ENCODE data around the gene RPS21. TPM values are rescaled to one million over a fixed set of nuclear protein-coding genes. Genes with fewer than 3 reads are reported as not detected.

Gene RPS21
- polyA plus RNA-seq, 1 of the 3 experiments (the other 2 are of a cell fraction) = 16,625 TPM

DNA sequence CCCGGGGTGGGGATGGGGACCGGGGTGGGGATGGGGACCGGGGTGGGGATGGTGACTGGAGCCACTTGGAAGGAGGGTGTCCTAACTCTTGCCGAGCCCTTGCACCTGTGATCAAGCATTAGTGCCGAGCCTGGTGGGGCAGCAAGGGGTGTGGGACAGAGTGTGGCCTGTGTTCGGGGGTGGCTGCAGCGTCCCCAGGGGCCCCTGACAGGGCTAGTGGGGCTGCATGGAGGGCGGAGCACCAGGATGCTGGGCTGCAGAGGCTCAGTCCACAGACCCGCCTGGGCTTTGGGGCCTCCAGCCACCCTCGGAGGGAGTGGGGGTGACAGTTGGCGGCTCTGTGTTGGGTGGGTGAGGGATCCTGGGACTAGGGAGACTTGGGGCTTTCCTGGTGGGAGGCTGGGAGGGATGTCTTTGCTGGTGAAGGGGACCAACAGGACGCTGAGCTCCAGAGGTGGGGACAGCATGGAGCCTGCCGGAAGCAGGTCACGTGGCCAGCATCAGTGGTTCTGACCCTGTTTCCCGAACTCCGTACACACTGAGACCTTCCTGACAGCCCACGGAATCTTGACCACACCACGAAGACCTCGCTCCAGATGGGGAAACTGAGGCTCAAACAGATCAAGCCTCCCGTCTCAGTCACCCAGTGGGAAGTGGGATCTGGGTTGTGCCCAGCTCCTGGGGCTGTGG is 35.9 kb downstream of the RPS21 start:
- Histone ChIP-seq H3K4me1 (ENCODE audit: control insufficient read depth in 1 of 2, insufficient read depth in 2 of 2, low read depth in 1 of 2, low read length in 1 of 2) (no peaks in the 10 kb centered on the region), H3K27me3 (ENCODE audit: insufficient read depth) (no peaks in the 10 kb centered on the region), H3F3A (replicated peaks; ENCODE audit: insufficient read depth) (no peaks in the 10 kb centered on the region), H3K79me2 (ENCODE audit: insufficient read depth) (no peaks in the 10 kb centered on the region), H3K4me3 (ENCODE audit: low read depth in 2 of 2, low read length in 1 of 2) (no peak overlapping the region), H3K9ac (no peak overlapping the region), H3K9me2 (no peaks in the 10 kb centered on the region), H3K9me3 (no peaks in the 10 kb centered on the region), H3K27ac (ENCODE audit: low read depth in 2 of 2, low read length in 1 of 2) (no peak overlapping the region), H3K36me3 (replicated peaks in 1 of 2; ENCODE audit: control insufficient read depth in 1 of 2, insufficient read depth in 2 of 2, low read length in 1 of 2) (no peaks in the 10 kb centered on the region), H3K4me2 (no peak overlapping the region), H4K20me1 (ENCODE audit: insufficient read depth) (no peaks in the 10 kb centered on the region), H2AFZ (ENCODE audit: low read depth) (no peak overlapping the region)
- no peak for DNase-seq
- ChIA-PET POLR2A (no interaction called here), CTCF (interaction anchor here (1.0 kb wide), 1 partner anchor 195 kb away, joined by 3 read pairs; no protein-coding TSS in a partner anchor)
- TF ChIP-seq JUND (IDR thresholded peaks at IDR 0.05) = no peak
- no peak for TF ChIP-seq NFIC (IDR thresholded peaks at IDR 0.05; ENCODE audit: borderline replicate concordance)
- TF ChIP-seq POLR2AphosphoS5 (IDR thresholded peaks at IDR 0.05; ENCODE audit: low read depth, low read length) = no peak
- no peak for TF ChIP-seq CTCF (IDR thresholded peaks at IDR 0.05)
- TF ChIP-seq USF2 (IDR thresholded peaks at IDR 0.05; ENCODE audit: borderline replicate concordance, low read depth, low read length) = no peak
- TF ChIP-seq MXI1 (IDR thresholded peaks at IDR 0.05; ENCODE audit: low read depth, low read length) = no peak
- TF ChIP-seq ELF1 (IDR thresholded peaks at IDR 0.05) = no peak
- TF ChIP-seq MAX (IDR thresholded peaks at IDR 0.05; ENCODE audit: low read depth) = no peak
- no peak for TF ChIP-seq GABPA (IDR thresholded peaks at IDR 0.05; ENCODE audit: low read depth)
- TF ChIP-seq YY1 (IDR thresholded peaks at IDR 0.05; ENCODE audit: low read depth) = no peak
- TF ChIP-seq RCOR1 (IDR thresholded peaks at IDR 0.05; ENCODE audit: low read length) = no peak
- TF ChIP-seq CHD2 (IDR thresholded peaks at IDR 0.05; ENCODE audit: low read length, partially characterized antibody) = no peak
- TF ChIP-seq SIN3A (IDR thresholded peaks at IDR 0.05; ENCODE audit: borderline replicate concordance, low read depth, low read length) = no peak
- TF ChIP-seq FOXM1 (IDR thresholded peaks at IDR 0.05; ENCODE audit: low read depth) = no peak
- 60% methylated on average over 15 of the region's 20 CpGs for WGBS (ENCODE audit: low lambda C conversion rate)

GRCh38 chr20:62423326-62423706 is 36.4 kb downstream of the RPS21 start:
- H2AFZ ChIP-seq (ENCODE audit: low read depth) = no peak overlapping the region
- CTCF ChIA-PET = interaction anchor here (1.0 to 2.2 kb wide), 2 partner anchors 13 to 194 kb away, joined by 3 to 9 read pairs; no protein-coding TSS in a partner anchor
- POLR2A ChIA-PET = no interaction called here
- H3K27ac ChIP-seq (ENCODE audit: low read depth in 2 of 2, low read length in 1 of 2) = no peak overlapping the region
- H3K27me3 ChIP-seq (ENCODE audit: insufficient read depth) = no peaks in the 10 kb centered on the region
- no peaks in the 10 kb centered on the region for H3K9me2 ChIP-seq
- TF ChIP-seq MXI1 (IDR thresholded peaks at IDR 0.05; ENCODE audit: low read depth, low read length) (no peak), JUND (IDR thresholded peaks at IDR 0.05) (no peak), RAD21 (IDR thresholded peaks at IDR 0.05; ENCODE audit: low read length) (no peak), CHD2 (IDR thresholded peaks at IDR 0.05; ENCODE audit: low read length, partially characterized antibody) (no peak), NRF1 (IDR thresholded peaks at IDR 0.05; ENCODE audit: low read depth, low read length) (no peak), FOXM1 (IDR thresholded peaks at IDR 0.05; ENCODE audit: low read depth) (no peak), EP300 (IDR thresholded peaks at IDR 0.05; ENCODE audit: borderline replicate concordance in 1 of 2, low read depth in 1 of 2, low read length in 1 of 2) (no peak), TCF12 (IDR thresholded peaks at IDR 0.05) (no peak), EZH2phosphoT487 (IDR thresholded peaks at IDR 0.05; ENCODE audit: borderline replicate concordance, low read depth) (no peak), TAF1 (IDR thresholded peaks at IDR 0.05; ENCODE audit: borderline replicate concordance, low read depth, low read length) (no peak), RCOR1 (IDR thresholded peaks at IDR 0.05; ENCODE audit: low read length) (no peak), RFX5 (IDR thresholded peaks at IDR 0.05; ENCODE audit: low read length) (no peak), SIN3A (IDR thresholded peaks at IDR 0.05; ENCODE audit: borderline replicate concordance, low read depth, low read length) (no peak), FOXJ3 (CRISPR knock-in tag; IDR thresholded peaks at IDR 0.05) (no peak)
- TF ChIP-seq, protein P1, sequence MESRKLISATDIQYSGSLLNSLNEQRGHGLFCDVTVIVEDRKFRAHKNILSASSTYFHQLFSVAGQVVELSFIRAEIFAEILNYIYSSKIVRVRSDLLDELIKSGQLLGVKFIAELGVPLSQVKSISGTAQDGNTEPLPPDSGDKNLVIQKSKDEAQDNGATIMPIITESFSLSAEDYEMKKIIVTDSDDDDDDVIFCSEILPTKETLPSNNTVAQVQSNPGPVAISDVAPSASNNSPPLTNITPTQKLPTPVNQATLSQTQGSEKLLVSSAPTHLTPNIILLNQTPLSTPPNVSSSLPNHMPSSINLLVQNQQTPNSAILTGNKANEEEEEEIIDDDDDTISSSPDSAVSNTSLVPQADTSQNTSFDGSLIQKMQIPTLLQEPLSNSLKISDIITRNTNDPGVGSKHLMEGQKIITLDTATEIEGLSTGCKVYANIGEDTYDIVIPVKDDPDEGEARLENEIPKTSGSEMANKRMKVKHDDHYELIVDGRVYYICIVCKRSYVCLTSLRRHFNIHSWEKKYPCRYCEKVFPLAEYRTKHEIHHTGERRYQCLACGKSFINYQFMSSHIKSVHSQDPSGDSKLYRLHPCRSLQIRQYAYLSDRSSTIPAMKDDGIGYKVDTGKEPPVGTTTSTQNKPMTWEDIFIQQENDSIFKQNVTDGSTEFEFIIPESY (IDR thresholded peaks at IDR 0.05; ENCODE audit: borderline replicate concordance, low read depth) = no peak
- 0% methylated on average over 2 of the region's 10 CpGs for WGBS (ENCODE audit: low lambda C conversion rate)
- H3K36me3 ChIP-seq (replicated peaks in 1 of 2; ENCODE audit: control insufficient read depth in 1 of 2, insufficient read depth in 2 of 2, low read length in 1 of 2) = no peaks in the 10 kb centered on the region
- no peaks in the 10 kb centered on the region for H3F3A ChIP-seq (replicated peaks; ENCODE audit: insufficient read depth)
- H3K9ac ChIP-seq = no peak overlapping the region
- no peak overlapping the region for H3K4me3 ChIP-seq (ENCODE audit: low read depth in 2 of 2, low read length in 1 of 2)
- H3K79me2 ChIP-seq (ENCODE audit: insufficient read depth) = no peaks in the 10 kb centered on the region
- H3K9me3 ChIP-seq = no peaks in the 10 kb centered on the region
- no peaks in the 10 kb centered on the region for H3K4me1 ChIP-seq (ENCODE audit: control insufficient read depth in 1 of 2, insufficient read depth in 2 of 2, low read depth in 1 of 2, low read length in 1 of 2)
- DNase-seq = no peak
- H4K20me1 ChIP-seq (ENCODE audit: insufficient read depth) = no peaks in the 10 kb centered on the region
- no peak overlapping the region for H3K4me2 ChIP-seq
